Measurements from ENCODE around the gene SFTPA2. TPM values are rescaled to one million over a fixed set of nuclear protein-coding genes. Genes with fewer than 3 reads are reported as not detected.
"Not testable (repeated sequence)": the region's sequence is repeated elsewhere in the genome, so short reads cannot be mapped to it uniquely, and the experiment has no call there.

SFTPA2 gene
- total and polyA plus RNA-seq, 2 experiments from 2014 or later: not detected

DNA sequence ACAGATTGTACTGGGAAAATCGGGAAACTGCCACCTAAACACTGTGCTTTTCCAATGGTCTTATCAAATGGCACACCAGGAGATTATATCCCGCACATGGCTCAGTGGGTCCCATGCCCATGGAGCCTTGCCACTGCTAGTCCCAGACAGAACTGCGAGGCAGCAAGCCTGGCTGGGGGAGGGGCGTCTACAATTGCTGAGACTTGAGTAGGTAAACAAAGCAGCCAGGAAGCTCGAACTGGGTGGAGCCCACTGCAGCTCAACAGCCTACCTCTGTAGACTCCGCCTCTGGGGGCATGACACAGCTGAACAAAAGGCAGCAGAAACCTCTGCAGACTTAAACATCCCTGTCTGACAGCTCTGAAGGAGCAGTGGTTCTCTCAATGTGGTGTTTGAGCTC is 10.4 kb upstream of the SFTPA2 start:
- not testable (repeated sequence) for DNase-seq (ENCODE audit: low spot score); H3K79me2 ChIP-seq (replicated peaks; ENCODE audit: insufficient read depth); H3K27me3 Mint-ChIP-seq (ENCODE audit: insufficient read depth, low read depth, poor library complexity); H3F3A ChIP-seq (replicated peaks; ENCODE audit: low read depth); H3K27ac Mint-ChIP-seq; H2AFZ ChIP-seq; H3K4me1 Mint-ChIP-seq; ATAC-seq; H4K20me1 ChIP-seq (replicated peaks; ENCODE audit: insufficient read depth); H3K36me3 ChIP-seq (ENCODE audit: insufficient read depth); H3K9me2 ChIP-seq (ENCODE audit: insufficient read depth); H3K27me3 ChIP-seq (ENCODE audit: insufficient read depth); H3K4me2 ChIP-seq; H3K4me3 ChIP-seq; H3K4me1 ChIP-seq (ENCODE audit: insufficient read depth); H3K27ac ChIP-seq (ENCODE audit: low read depth); H3K4me3 Mint-ChIP-seq
- Mint-ChIP-seq H3K36me3 (ENCODE audit: low read depth) (peaks cover 12% of the 10 kb centered on the region; the same call in 2 of the 3 replicates), H3K9me3 (peaks cover 43% of the 10 kb centered on the region)

DNA sequence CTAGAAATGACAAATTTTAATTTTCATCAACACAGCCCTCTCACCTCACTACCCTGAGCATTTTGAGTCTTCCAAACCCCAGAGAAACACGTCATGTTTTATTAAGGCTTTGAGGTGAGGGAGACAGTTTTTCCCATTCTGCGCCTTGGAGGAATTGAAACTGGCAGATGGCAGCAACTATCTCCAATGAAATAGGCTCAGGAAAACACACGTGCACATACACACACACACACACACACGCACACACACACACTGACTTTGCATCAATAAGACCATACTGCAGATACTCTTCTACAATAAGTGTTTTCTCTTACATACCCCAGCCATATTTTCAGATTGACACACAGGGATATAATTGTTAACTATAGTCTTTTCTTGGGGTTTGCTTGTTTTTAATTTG is 3.2 kb upstream of the SFTPA2 start:
- H3K27me3 Mint-ChIP-seq (ENCODE audit: insufficient read depth, low read depth, poor library complexity): peaks cover 3% of the 10 kb centered on the region
- no peaks in the 10 kb centered on the region for H3K79me2 ChIP-seq (replicated peaks; ENCODE audit: insufficient read depth)
- no peak for TF ChIP-seq POLR2AphosphoS5 (IDR thresholded peaks at IDR 0.05; ENCODE audit: low read depth)
- TF ChIP-seq, protein P1, sequence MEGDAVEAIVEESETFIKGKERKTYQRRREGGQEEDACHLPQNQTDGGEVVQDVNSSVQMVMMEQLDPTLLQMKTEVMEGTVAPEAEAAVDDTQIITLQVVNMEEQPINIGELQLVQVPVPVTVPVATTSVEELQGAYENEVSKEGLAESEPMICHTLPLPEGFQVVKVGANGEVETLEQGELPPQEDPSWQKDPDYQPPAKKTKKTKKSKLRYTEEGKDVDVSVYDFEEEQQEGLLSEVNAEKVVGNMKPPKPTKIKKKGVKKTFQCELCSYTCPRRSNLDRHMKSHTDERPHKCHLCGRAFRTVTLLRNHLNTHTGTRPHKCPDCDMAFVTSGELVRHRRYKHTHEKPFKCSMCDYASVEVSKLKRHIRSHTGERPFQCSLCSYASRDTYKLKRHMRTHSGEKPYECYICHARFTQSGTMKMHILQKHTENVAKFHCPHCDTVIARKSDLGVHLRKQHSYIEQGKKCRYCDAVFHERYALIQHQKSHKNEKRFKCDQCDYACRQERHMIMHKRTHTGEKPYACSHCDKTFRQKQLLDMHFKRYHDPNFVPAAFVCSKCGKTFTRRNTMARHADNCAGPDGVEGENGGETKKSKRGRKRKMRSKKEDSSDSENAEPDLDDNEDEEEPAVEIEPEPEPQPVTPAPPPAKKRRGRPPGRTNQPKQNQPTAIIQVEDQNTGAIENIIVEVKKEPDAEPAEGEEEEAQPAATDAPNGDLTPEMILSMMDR (conservative IDR thresholded peaks at IDR 0.05; ENCODE audit: low read depth in 2 of 2): no peak

GRCh38 chr10:79562135-79562756 is 2.0 kb upstream of the SFTPA2 start:
- H3F3A ChIP-seq (replicated peaks; ENCODE audit: low read depth): no peaks in the 10 kb centered on the region
- H3K79me2 ChIP-seq (replicated peaks; ENCODE audit: insufficient read depth): no peaks in the 10 kb centered on the region
- Mint-ChIP-seq H3K36me3 (ENCODE audit: low read depth) (no peaks in the 10 kb centered on the region), H3K27ac (no peak overlapping the region), H3K4me1 (peaks cover 9% of the 10 kb centered on the region), H3K4me3 (peak overlapping the region; percentile 46; the same call in 2 of the 3 replicates), H3K9me3 (no peaks in the 10 kb centered on the region), H3K27me3 (ENCODE audit: insufficient read depth, low read depth, poor library complexity) (peaks cover 3% of the 10 kb centered on the region)
- TF ChIP-seq POLR2AphosphoS5 (IDR thresholded peaks at IDR 0.05; ENCODE audit: low read depth) (no peak), EZH2phosphoT487 (IDR thresholded peaks at IDR 0.05; ENCODE audit: unreplicated experiment) (no peak), NANOG (IDR thresholded peaks at IDR 0.05; ENCODE audit: borderline replicate concordance) (no peak), EZH2 (IDR thresholded peaks at IDR 0.05; ENCODE audit: low read depth, unreplicated experiment) (no peak)
- TF ChIP-seq, protein P1 (conservative IDR thresholded peaks at IDR 0.05; ENCODE audit: low read depth in 2 of 2): peak; percentile 98 to 99
- no peak overlapping the region for H3K27ac ChIP-seq (ENCODE audit: low read depth)
- ATAC-seq (peak; percentile 98), DNase-seq (ENCODE audit: low spot score) (peak; percentile 85)
- H3K4me2 ChIP-seq: peak overlapping the region; percentile 69
- peak overlapping the region; percentile 43 for H3K4me3 ChIP-seq
- peak overlapping the region; percentile 95 for H2AFZ ChIP-seq
- no peaks in the 10 kb centered on the region for H3K9me2 ChIP-seq (ENCODE audit: insufficient read depth)
- H3K36me3 ChIP-seq (ENCODE audit: insufficient read depth): no peaks in the 10 kb centered on the region
- H3K27me3 ChIP-seq (ENCODE audit: insufficient read depth): peaks cover 15% of the 10 kb centered on the region
- peaks cover 4% of the 10 kb centered on the region for H3K4me1 ChIP-seq (ENCODE audit: insufficient read depth)
- no peaks in the 10 kb centered on the region for H4K20me1 ChIP-seq (replicated peaks; ENCODE audit: insufficient read depth)

More for the DNA sequence above, 3.2 kb upstream of the SFTPA2 start:
- H3K27me3 ChIP-seq (ENCODE audit: insufficient read depth): peaks cover 15% of the 10 kb centered on the region
- H3K4me3 Mint-ChIP-seq: no peak overlapping the region
- H3F3A ChIP-seq (replicated peaks; ENCODE audit: low read depth): no peaks in the 10 kb centered on the region
- H3K36me3 Mint-ChIP-seq (ENCODE audit: low read depth): no peaks in the 10 kb centered on the region
- peaks cover 9% of the 10 kb centered on the region for H3K4me1 Mint-ChIP-seq
- H3K9me3 Mint-ChIP-seq: no peaks in the 10 kb centered on the region
- H4K20me1 ChIP-seq (replicated peaks; ENCODE audit: insufficient read depth): no peaks in the 10 kb centered on the region
- ATAC-seq (no peak), DNase-seq (ENCODE audit: low spot score) (no peak)
- H3K4me2 ChIP-seq: no peak overlapping the region
- no peak overlapping the region for H3K27ac Mint-ChIP-seq
- H3K36me3 ChIP-seq (ENCODE audit: insufficient read depth): no peaks in the 10 kb centered on the region
- H3K9me2 ChIP-seq (ENCODE audit: insufficient read depth): no peaks in the 10 kb centered on the region
- H3K4me1 ChIP-seq (ENCODE audit: insufficient read depth): peaks cover 4% of the 10 kb centered on the region
- H3K27ac ChIP-seq (ENCODE audit: low read depth): no peak overlapping the region
- H2AFZ ChIP-seq: no peak overlapping the region
- H3K4me3 ChIP-seq: no peak overlapping the region

Measured in GM23338 (cell line).